NAMALWA (cell line): ENCODE results near the gene TEX10.

Experiments used
- DNase-seq: peaks from one replicate; pipeline ENCODE4 v3.0.0-alpha.2; 2015; ENCODE audit warnings: low spot score

The TEX10 gene

DNA sequence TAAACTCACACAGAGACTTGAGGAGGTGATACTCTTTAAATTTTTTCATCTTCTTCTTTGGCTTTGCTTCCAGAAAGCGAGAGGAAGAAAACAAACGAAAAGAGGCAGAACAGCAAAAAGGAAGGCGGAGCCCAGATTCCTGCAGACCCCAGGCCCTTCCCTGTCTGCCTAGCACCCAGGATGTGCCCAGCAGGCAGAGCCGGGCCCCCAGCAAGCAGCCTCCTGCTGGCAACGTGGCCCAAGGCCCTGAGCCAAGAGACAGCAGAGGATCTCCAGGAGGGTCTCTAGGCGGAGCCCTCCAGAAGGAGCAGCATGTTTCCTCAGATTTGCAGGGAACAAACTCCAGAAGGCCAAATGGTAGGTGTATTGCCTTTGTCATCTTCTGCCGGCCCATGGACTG is 68.5 kb downstream of the TEX10 start:
- DNase-seq = no peak

GRCh38 chr9:100282388-100282719 is 70.4 kb downstream of the TEX10 start:
- DNase-seq = no peak

- no peak for DNase-seq
Measured at GRCh38 chr9:100281676-100282387, 70.9 kb downstream of the TEX10 start.

DNA sequence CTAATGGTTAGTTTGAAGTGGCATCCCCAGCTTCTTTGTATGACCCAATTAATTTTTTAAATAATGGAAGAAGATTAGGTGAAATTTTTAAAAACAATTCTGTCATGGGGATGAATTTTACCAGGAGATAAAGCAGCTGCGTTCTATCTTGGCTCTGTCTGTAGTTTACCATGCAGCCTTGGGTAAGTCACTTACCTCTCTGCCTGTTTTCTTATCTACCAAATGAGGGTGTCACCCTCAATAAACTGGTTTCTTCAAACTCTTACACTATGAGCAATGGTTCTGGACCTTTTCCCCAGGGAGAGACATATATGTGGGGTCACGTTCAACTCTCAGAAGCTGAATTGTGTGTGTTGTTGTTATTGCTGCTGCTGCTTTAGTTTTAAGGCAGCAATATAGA is 71.7 kb downstream of the TEX10 start:
- no peak for DNase-seq

DNA sequence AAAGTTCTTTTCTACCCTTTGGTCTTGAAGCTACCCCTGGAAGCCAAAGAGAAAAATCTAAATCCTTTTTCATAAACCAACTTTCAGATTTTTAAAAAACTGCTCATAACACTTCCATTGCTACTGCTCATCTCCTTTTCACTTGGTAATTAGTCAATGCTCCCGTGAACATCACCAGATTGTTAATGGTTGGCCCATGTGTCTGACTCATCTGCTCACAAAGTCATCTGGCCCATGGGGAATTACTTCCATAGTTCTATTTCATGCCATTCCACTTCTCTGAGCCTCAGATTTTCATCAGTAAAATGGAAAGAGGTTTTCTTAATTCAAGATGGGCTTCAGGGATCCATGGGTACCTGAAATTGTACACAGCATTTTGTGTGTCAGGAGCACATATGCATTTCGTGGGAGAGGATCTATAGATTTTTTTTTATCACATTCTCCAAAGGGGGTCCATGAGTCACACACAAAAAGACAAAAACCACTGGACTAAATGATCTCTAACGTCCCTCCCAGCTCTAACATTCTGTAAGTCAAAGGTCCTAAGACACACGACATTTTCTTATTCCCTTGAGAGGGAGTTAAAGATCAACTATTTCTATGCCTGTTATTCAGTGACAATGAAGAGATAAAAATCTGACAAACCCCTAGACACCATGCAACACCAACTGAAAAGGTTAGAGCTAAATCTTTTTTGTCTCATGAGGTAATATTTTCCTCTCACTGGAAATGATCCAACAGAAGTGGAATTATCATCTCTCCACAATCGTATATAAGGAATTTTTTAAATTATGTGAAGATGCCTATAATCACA is 75.4 kb downstream of the TEX10 start:
- DNase-seq = no peak

- DNase-seq = no peak
Measured at GRCh38 chr9:100269656-100270055, 83.1 kb downstream of the TEX10 start.

GRCh38 chr9:100268271-100268670 is 84.5 kb downstream of the TEX10 start:
- DNase-seq = no peak

DNA sequence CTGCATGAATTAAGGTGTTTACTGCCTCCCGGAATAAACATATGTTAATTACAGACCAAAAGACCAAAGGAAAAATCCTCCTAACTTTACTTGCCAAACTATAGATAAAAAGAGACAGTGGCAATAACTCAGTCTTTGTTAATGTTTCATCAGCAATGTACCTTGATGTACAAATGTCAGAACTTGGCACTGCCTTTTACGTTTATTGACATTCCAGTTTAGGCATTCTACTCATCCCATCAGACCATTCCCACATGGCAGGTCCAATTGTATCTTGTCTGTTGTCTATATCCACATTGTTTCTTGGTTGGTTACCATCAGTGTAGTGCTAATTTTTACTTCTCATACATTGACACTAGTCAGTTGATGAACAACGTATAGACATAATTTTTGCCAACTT is 85.5 kb downstream of the TEX10 start:
- no peak for DNase-seq
